GM19193 (cell line): ENCODE results near the gene TTF2.
A peak's percentile ranks its signal among the peaks of the same experiment; 100 is the strongest.

Source experiments
- POLR2A ChIP-seq: IDR thresholded peaks from 4 replicates; pipeline ENCODE4 v1.6.1; 2011; ENCODE audit not compliant: insufficient read depth, insufficient read length; ENCODE audit errors: extremely low read depth

TTF2 gene

GRCh38 chr1:117059678-117060440, at the start of gene TTF2:
Gene TTF2 (plus strand): TSS chr1:117060326. CDS start chr1:117060347, 21 bp downstream.
- TF ChIP-seq POLR2A: peak; percentile 63

GRCh38 chr1:117011334-117011733, 48.8 kb upstream of the TTF2 start:
- TF ChIP-seq POLR2A: no peak

- no peak for TF ChIP-seq POLR2A
Observed at GRCh38 chr1:117013309-117013858, 46.7 kb upstream of the TTF2 start.

GRCh38 chr1:117014209-117014608, 45.9 kb upstream of the TTF2 start:
- TF ChIP-seq POLR2A: no peak

- no peak for TF ChIP-seq POLR2A
Observed at GRCh38 chr1:117015724-117016123, 44.4 kb upstream of the TTF2 start.

GRCh38 chr1:117017062-117017461, 43.1 kb upstream of the TTF2 start:
- TF ChIP-seq POLR2A: no peak

- TF ChIP-seq POLR2A: no peak
Observed at GRCh38 chr1:117017648-117018047, 42.5 kb upstream of the TTF2 start.

- no peak for TF ChIP-seq POLR2A
Observed at GRCh38 chr1:117020526-117021156, 39.5 kb upstream of the TTF2 start.

- no peak for TF ChIP-seq POLR2A
Observed at GRCh38 chr1:117022114-117022513, 38.0 kb upstream of the TTF2 start.

GRCh38 chr1:117025568-117025967, 34.6 kb upstream of the TTF2 start:
- no peak for TF ChIP-seq POLR2A

- no peak for TF ChIP-seq POLR2A
Observed at GRCh38 chr1:117026361-117026760, 33.8 kb upstream of the TTF2 start.

GRCh38 chr1:117029685-117030084, 30.4 kb upstream of the TTF2 start:
- TF ChIP-seq POLR2A: no peak

GRCh38 chr1:117030271-117030877, 29.8 kb upstream of the TTF2 start:
- TF ChIP-seq POLR2A: no peak

GRCh38 chr1:117032266-117032665, 27.9 kb upstream of the TTF2 start:
- no peak for TF ChIP-seq POLR2A

- TF ChIP-seq POLR2A: no peak
Observed at GRCh38 chr1:117032681-117033539, 27.2 kb upstream of the TTF2 start.
